ENCODE results near the gene DSC1.

The DSC1 gene

GRCh38 chr18:31105733-31106132 lies 56.9 kb downstream of the DSC1 start:
- H3K4me3 ChIP-seq (ENCODE audit: low read depth, low read length) = no peak overlapping the region
- TF ChIP-seq CTCF (IDR thresholded peaks at IDR 0.05; ENCODE audit: low read depth, low read length) = no peak

- no peak overlapping the region for H3K4me3 ChIP-seq (ENCODE audit: low read depth, low read length)
- TF ChIP-seq CTCF (IDR thresholded peaks at IDR 0.05; ENCODE audit: low read depth, low read length) = no peak
Observed at GRCh38 chr18:31104444-31104843, 58.2 kb downstream of the DSC1 start.

- no peak overlapping the region for H3K4me3 ChIP-seq (ENCODE audit: low read depth, low read length)
- no peak for TF ChIP-seq CTCF (IDR thresholded peaks at IDR 0.05; ENCODE audit: low read depth, low read length)
Observed at GRCh38 chr18:31103423-31103822, 59.2 kb downstream of the DSC1 start.

GRCh38 chr18:31102941-31103340 lies 59.7 kb downstream of the DSC1 start:
- TF ChIP-seq CTCF (IDR thresholded peaks at IDR 0.05; ENCODE audit: low read depth, low read length) = no peak
- no peak overlapping the region for H3K4me3 ChIP-seq (ENCODE audit: low read depth, low read length)

GRCh38 chr18:31102025-31102684 lies 60.5 kb downstream of the DSC1 start, which contains the start of gene DSC2:
DSC2 (minus strand) TSS chr18:31102421; CDS start chr18:31101971, 450 bp downstream.
- no peak within 1 kb of the TSS for H3K4me3 ChIP-seq (ENCODE audit: low read depth, low read length)

GRCh38 chr18:31101183-31102024 lies 61.3 kb downstream of the DSC1 start:
- no peak overlapping the region for H3K4me3 ChIP-seq (ENCODE audit: low read depth, low read length)
- TF ChIP-seq CTCF (IDR thresholded peaks at IDR 0.05; ENCODE audit: low read depth, low read length) = no peak

More at GRCh38 chr18:31102025-31102684, 60.5 kb downstream of the DSC1 start, which contains the start of gene DSC2:
- TF ChIP-seq CTCF (IDR thresholded peaks at IDR 0.05; ENCODE audit: low read depth, low read length) = no peak
